Thyroid gland (tissue), 4 donors: ENCODE measurements around the gene INPP4B. TPM values are rescaled to one million over a fixed set of nuclear protein-coding genes. Genes with fewer than 3 reads are reported as not detected.
A peak's percentile ranks its signal among the peaks of the same experiment; 100 is the strongest.

Experiments
- DNase-seq, 2 donors: peaks; one replicate each; pipeline ENCODE4 v3.0.0-alpha.2; 2019
- H3K27ac ChIP-seq, 3 donors: fragments of 200-600 bp; sonication (generic); 1 replicate in 2 of 3; 2 replicates in 1 of 3; pipeline ENCODE4 v1.5.1; 2016 to 2019; ENCODE audit warnings: mild to moderate bottlenecking in 1 of 3, moderate library complexity in 1 of 3
- H3K27me3 ChIP-seq: fragments of 200-600 bp; sonication (generic); one replicate; pipeline ENCODE4 v1.5.1; 2019
- H3K36me3 ChIP-seq, 2 donors: fragments of 200-600 bp; sonication (generic); one replicate each; pipeline ENCODE4 v1.5.1; 2016 to 2019
- H3K4me1 ChIP-seq, 2 donors: fragments of 200-600 bp; sonication (generic); one replicate each; pipeline ENCODE4 v1.5.1; 2017 to 2019
- H3K4me3 ChIP-seq, 3 donors: fragments of 200-600 bp; sonication (generic); replicated peaks in 1 of 3; 1 replicate in 2 of 3; 2 replicates in 1 of 3; pipeline ENCODE4 v1.5.1; 2016; ENCODE audit warnings: mild to moderate bottlenecking in 1 of 3
- H3K9me3 ChIP-seq: fragments of 200-600 bp; sonication (generic); one replicate; pipeline ENCODE4 v1.5.1; 2017
- POLR2A ChIP-seq, 2 donors: fragments of 450-650 bp; IDR thresholded peaks; one replicate each; pipeline ENCODE4 v1.6.1; 2017; ENCODE audit warnings: antibody characterized with exemption in 2 of 2, mild to moderate bottlenecking in 2 of 2, moderate library complexity in 1 of 2
- WGBS, 2 donors: methylation state at CpG; one replicate each; pipeline ENCODE4 v1.1.5; 2017; 5-methylcytosine and 5-hydroxymethylcytosine counted together
- intact Hi-C: fragments of 100-400 bp; cut with DNase I; formaldehyde crosslinking; loops from one replicate; pipeline ENCODE4 v1.15.1; 2023
- total RNA-seq, 4 donors: library from RNA; depleted of rRNA; stranded (reverse); fragments of >200 nt; gene quantifications; one replicate each; pipeline ENCODE4 v1.2.3, GENCODE V29; 2016
- TF ChIP-seq, protein P1 (sequence below), 6 experiments: fragments of 200-600 bp in 3 of 6; fragments of 450-650 bp in 3 of 6; sonication (generic) in 3 of 6; IDR thresholded peaks; one replicate each; pipeline ENCODE4 v1.5.1; 2016 to 2019; ENCODE audit warnings: antibody characterized with exemption in 6 of 6, mild to moderate bottlenecking in 2 of 6, inconsistent platforms in 1 of 6, moderate library complexity in 1 of 6

INPP4B gene
- total RNA-seq, 4 donors from 2014 or later: 8.0 to 22.1 (median 12.0) TPM

DNA sequence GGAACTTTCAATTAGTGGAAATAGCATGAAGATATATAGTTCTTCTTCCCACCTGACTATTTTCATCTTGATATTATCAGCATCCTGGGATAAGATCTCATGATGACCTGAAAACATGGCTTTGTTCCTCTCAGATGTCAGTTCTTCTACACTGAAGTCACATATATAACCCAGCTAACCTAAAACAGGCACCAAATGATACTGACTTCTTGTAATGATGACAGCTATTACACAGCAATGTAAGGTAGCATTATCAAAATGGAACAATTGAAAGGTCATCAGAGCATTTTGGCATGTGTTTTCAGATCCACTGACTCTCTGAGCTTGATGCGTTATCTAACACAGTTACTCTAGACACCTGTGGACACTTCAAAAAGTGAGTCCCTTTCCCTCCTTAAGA lies 469.9 kb downstream of the INPP4B start:
- no peak for DNase-seq
- Histone ChIP-seq H3K27ac (no peak overlapping the region), H3K36me3 (no peaks in the 10 kb centered on the region), H3K27me3 (no peaks in the 10 kb centered on the region), H3K9me3 (no peaks in the 10 kb centered on the region), H3K4me1 (peaks cover 17 to 20% of the 10 kb centered on the region in 2 donors), H3K4me3 (no peak overlapping the region)
- WGBS, 2 donors: 96 to 100% methylated on average over 1 of the region's 1 CpG
- intact Hi-C loops: no loop called here
- TF ChIP-seq, protein P1, sequence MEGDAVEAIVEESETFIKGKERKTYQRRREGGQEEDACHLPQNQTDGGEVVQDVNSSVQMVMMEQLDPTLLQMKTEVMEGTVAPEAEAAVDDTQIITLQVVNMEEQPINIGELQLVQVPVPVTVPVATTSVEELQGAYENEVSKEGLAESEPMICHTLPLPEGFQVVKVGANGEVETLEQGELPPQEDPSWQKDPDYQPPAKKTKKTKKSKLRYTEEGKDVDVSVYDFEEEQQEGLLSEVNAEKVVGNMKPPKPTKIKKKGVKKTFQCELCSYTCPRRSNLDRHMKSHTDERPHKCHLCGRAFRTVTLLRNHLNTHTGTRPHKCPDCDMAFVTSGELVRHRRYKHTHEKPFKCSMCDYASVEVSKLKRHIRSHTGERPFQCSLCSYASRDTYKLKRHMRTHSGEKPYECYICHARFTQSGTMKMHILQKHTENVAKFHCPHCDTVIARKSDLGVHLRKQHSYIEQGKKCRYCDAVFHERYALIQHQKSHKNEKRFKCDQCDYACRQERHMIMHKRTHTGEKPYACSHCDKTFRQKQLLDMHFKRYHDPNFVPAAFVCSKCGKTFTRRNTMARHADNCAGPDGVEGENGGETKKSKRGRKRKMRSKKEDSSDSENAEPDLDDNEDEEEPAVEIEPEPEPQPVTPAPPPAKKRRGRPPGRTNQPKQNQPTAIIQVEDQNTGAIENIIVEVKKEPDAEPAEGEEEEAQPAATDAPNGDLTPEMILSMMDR (IDR thresholded peaks at IDR 0.05): no peak
- TF ChIP-seq POLR2A (IDR thresholded peaks at IDR 0.05): no peak

DNA sequence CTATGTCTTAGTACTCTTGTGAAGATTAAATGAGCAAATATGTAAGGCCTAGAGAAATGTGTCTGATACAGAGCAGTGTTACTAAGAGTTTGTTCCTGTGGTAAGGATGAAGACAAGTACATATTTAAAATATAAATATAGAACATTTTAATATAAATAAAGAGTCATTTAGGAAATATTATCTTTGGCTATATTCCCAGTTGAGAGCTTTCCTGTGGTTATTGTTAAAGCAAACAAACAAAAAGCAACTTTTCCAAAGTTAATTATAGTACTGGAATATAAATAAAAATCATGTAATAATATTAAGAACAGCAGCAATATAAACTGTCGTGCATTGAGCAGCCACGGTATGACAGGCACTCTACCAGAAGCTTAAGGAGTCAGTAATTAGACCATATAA lies 472.5 kb downstream of the INPP4B start:
- H3K27ac ChIP-seq: no peak overlapping the region
- TF ChIP-seq, protein P1 (IDR thresholded peaks at IDR 0.05): no peak
- TF ChIP-seq POLR2A (IDR thresholded peaks at IDR 0.05): no peak
- intact Hi-C loops: no loop called here
- no peak for DNase-seq
- H3K36me3 ChIP-seq: no peaks in the 10 kb centered on the region
- H3K4me1 ChIP-seq: peaks cover 8% of the 10 kb centered on the region in 2 donors
- no peak overlapping the region for H3K4me3 ChIP-seq
- WGBS, 2 donors: 65 to 66% methylated on average over 2 of the region's 2 CpGs
- no peaks in the 10 kb centered on the region for H3K9me3 ChIP-seq
- no peaks in the 10 kb centered on the region for H3K27me3 ChIP-seq

DNA sequence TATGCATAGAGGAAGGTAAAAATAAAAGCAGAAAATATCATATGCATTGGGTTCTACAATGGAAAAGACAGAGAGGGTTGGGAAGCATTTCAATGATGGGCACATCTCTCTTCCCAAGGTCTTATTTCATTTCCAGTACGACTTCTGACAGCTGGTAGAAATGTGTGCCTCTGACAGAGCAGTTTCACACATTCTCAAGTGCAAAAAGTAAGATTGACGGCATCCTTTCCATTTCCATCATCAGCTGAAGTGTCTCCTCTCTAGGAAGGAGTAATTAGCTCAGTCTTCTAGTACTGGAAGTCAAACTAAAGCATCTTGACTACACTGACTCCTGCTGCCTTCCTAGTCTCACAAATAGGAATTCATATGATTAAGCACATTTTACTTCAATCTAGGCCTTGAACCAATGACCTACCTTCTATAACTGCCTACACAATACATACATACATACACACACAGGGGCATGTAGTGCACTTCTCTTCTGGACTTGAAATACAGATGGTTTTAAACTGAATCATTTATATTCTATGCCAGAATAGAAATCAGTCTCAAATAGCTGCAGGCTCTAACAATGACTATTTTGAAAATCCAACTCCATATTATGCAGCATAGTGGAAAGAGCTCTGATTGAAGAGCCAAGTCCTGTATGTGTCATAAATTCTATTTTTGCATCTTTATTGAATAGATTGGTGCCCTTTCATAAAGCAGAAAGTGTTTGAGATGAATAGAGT lies 473.4 kb downstream of the INPP4B start:
- DNase-seq: no peak
- H3K27me3 ChIP-seq: no peaks in the 10 kb centered on the region
- intact Hi-C loops: no loop called here
- peaks cover 8% of the 10 kb centered on the region in 2 donors for H3K4me1 ChIP-seq
- no peaks in the 10 kb centered on the region for H3K36me3 ChIP-seq
- peak overlapping the region in 1 of 3 donors; percentile 11 for H3K27ac ChIP-seq
- H3K9me3 ChIP-seq: no peaks in the 10 kb centered on the region
- no peak for TF ChIP-seq POLR2A (IDR thresholded peaks at IDR 0.05)
- TF ChIP-seq, protein P1 (IDR thresholded peaks at IDR 0.05): no peak
- no peak overlapping the region for H3K4me3 ChIP-seq
- WGBS, 2 donors: 90 to 96% methylated on average over 2 of the region's 2 CpGs

DNA sequence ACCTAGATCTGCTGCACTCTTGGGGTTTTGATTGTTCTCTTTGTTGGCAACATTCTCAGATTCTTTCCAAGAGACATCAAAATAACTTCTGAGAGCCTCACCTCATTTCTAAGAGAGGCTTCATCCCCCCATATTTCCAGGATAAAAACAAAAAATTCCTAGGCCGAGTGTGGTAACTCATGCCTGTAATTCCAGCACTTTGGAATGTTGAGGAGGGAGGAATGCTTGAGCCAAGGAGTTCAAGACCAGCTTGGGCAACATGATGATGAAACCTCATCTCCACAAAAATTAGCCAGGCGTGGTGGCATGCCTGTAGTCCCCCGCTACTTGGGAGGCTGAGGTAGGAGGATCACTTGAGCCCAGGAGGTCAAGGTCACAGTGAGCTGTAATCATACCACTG lies 477.0 kb downstream of the INPP4B start:
- Histone ChIP-seq H3K4me3 (no peak overlapping the region), H3K9me3 (no peaks in the 10 kb centered on the region), H3K36me3 (no peaks in the 10 kb centered on the region), H3K27ac (no peak overlapping the region), H3K4me1 (no peaks in the 10 kb centered on the region), H3K27me3 (no peaks in the 10 kb centered on the region)
- WGBS, 2 donors: 85 to 97% methylated on average over 3 of the region's 3 CpGs
- no peak for TF ChIP-seq POLR2A (IDR thresholded peaks at IDR 0.05)
- TF ChIP-seq, protein P1 (IDR thresholded peaks at IDR 0.05): no peak
- intact Hi-C loops: no loop called here
- no peak for DNase-seq

DNA sequence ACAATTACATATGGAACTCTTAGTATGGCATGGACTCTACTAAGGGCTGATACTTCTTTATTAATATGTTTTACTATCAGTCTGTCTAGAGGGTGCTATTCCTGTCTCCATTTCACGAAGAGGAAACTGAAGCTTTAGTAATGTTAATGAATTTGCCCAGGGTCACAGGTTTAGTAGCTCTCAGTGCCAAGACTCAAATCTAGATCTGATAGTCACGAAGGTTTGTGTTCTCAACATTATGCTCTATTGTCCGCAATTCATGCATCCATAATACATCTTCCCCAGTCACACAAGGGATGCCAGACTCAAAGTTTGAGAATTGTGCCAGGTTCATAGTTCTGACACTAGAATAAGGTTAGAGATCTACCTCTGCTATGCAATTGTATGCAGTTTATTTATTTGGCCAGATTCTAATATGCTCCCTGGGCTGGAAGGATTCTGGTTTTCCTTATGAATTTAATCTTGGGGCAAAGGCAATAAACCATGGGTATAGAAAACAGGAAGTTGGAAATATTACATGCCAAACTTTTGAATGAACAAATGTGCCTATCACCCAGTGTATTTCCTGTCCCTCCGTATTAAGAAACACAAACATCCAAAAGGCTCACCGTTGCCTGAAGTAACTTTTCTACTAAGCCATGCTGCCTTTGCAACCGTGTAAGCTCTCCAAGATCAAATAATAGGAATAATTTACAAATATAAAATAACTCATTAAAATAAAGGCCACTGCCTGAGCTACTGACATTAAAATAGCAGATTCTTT lies 478.5 kb downstream of the INPP4B start:
- no peak for DNase-seq
- 67 to 69% methylated on average over 6 of the region's 6 CpGs for WGBS, 2 donors
- intact Hi-C loops: no loop called here
- Histone ChIP-seq H3K4me1 (no peaks in the 10 kb centered on the region), H3K27ac (no peak overlapping the region), H3K27me3 (no peaks in the 10 kb centered on the region), H3K9me3 (no peaks in the 10 kb centered on the region), H3K36me3 (no peaks in the 10 kb centered on the region), H3K4me3 (no peak overlapping the region)
- no peak for TF ChIP-seq POLR2A (IDR thresholded peaks at IDR 0.05)
- TF ChIP-seq, protein P1 (IDR thresholded peaks at IDR 0.05): no peak
